Body of pancreas (tissue), 4 donors: ENCODE measurements around the gene TMEM185A. TPM values are rescaled to one million over a fixed set of nuclear protein-coding genes. Genes with fewer than 3 reads are reported as not detected.
"Not testable (repeated sequence)": the region's sequence is repeated elsewhere in the genome, so short reads cannot be mapped to it uniquely, and the experiment has no call there.

Source experiments
- ATAC-seq: fragments of 150-250 bp; one replicate; pipeline ENCODE4 v1.9.1; 2016
- DNase-seq, 4 donors: peaks; one replicate each; pipeline ENCODE4 v3.0.0-alpha.2; 2019
- H3K27ac ChIP-seq, 4 donors: fragments of 200-600 bp; sonication (generic); 1 replicate in 3 of 4; 2 replicates in 1 of 4; pipeline versions ENCODE4 v1.5.1 to v1.6.1; 2016 to 2019; ENCODE audit warnings: mild to moderate bottlenecking in 1 of 4, mixed read lengths in 1 of 4, moderate library complexity in 1 of 4
- H3K27me3 ChIP-seq, 2 donors: fragments of 200-600 bp; sonication (generic); one replicate each; pipeline ENCODE4 v1.6.0; 2016; ENCODE audit warnings: mild to moderate bottlenecking in 1 of 2
- H3K36me3 ChIP-seq, 2 donors: fragments of 200-600 bp; sonication (generic); replicated peaks in 1 of 2; 2 replicates each; pipeline ENCODE4 v1.5.1; 2016; ENCODE audit warnings: low read depth in 2 of 2; ENCODE audit not compliant: insufficient read depth in 1 of 2
- H3K4me1 ChIP-seq: fragments of 200-600 bp; sonication (generic); one replicate; pipeline ENCODE4 v1.6.0; 2016
- H3K4me3 ChIP-seq, 2 donors: fragments of 200-600 bp; sonication (generic); 1 replicate in 1 of 2; 2 replicates in 1 of 2; pipeline ENCODE4 v1.5.1; 2016 to 2019
- H3K9me3 ChIP-seq, 3 donors: fragments of 200-600 bp; sonication (generic); 1 replicate in 2 of 3; 2 replicates in 1 of 3; pipeline ENCODE4 v1.5.1; 2016
- POLR2A ChIP-seq, 3 donors: fragments of 450-650 bp; IDR thresholded peaks; one replicate each; pipeline ENCODE4 v1.6.1; 2016; ENCODE audit warnings: antibody characterized with exemption in 3 of 3, mild to moderate bottlenecking in 2 of 3
- WGBS, 2 donors: methylation state at CpG; one replicate each; pipeline ENCODE4 v1.1.5; 2017; 5-methylcytosine and 5-hydroxymethylcytosine counted together
- intact Hi-C: fragments of 100-400 bp; cut with DNase I; formaldehyde crosslinking; loops from one replicate; pipeline ENCODE4 v1.15.1; 2023
- total RNA-seq, 2 donors: library from RNA; depleted of rRNA; stranded (reverse); fragments of >200 nt; gene quantifications; one replicate each; pipeline ENCODE4 v1.1.0, GENCODE V29; 2016
- TF ChIP-seq, protein P1 (sequence below), 7 experiments: fragments of 450-650 bp in 4 of 7; fragments of 200-600 bp in 3 of 7; sonication (generic) in 3 of 7; IDR thresholded peaks; one replicate each; pipeline ENCODE4 v1.5.1; 2016 to 2019; ENCODE audit warnings: antibody characterized with exemption in 7 of 7

The TMEM185A gene
- total RNA-seq, 2 donors from 2014 or later, result 7.3 to 8.0 TPM

DNA sequence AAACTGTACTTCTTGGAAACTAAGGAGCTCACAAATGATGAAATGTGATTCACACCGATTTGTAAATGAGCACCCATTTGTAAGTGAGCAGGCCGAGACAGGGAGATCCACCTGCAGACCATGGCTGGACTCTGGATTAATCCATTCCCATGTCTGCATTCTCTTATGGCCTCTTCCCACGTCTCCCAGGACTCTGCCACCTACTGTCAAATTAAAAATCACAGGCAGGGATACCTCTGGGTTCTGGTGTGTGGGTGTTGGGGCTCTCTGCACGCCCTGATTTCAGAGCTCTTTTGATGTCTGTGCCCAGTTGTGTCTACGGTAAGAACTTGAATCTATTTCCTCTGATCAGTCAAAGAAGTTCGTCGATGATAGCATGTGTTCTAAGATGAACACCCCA, 40.6 kb downstream of the TMEM185A start:
- H3K4me1 ChIP-seq, H3K9me3 ChIP-seq, H3K4me3 ChIP-seq, H3K27ac ChIP-seq, H3K36me3 ChIP-seq, DNase-seq, ATAC-seq, H3K27me3 ChIP-seq, intact Hi-C loops: not testable (repeated sequence)
- WGBS, 2 donors, result no CpG with 5 or more reads among the region's 7 CpGs

DNA sequence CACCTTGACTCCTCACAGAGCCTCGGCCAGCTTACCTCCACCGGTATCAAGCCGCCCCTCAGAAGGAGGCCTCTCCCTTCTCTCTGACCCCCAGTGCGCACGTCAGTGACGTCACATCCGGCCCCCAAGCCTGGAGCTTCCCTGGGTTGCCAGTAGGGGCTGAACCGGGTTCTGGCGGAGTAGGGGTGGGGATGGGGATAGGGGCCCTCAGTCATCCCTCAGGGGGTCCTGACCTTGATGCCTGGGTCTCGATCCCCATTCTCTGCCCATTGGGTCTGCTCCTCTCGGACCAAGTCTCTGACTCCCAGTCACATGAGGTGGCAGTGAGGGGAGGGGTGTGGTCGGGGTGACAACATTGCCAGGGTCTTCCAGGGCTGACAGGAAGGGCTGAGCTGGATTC, 44.2 kb downstream of the TMEM185A start, which contains the start of gene MAGEA9B:
Gene MAGEA9B, minus strand, starts transcription at position 101 of the 400 bp plus-strand sequence. CDS start 4,280 bp downstream, outside the sequence.
- WGBS, 2 donors, result no CpG with 5 or more reads among the region's 12 CpGs
- H3K27me3 ChIP-seq, H3K4me1 ChIP-seq, ATAC-seq, H3K4me3 ChIP-seq, intact Hi-C loops, H3K36me3 ChIP-seq, H3K27ac ChIP-seq, DNase-seq, H3K9me3 ChIP-seq: not testable (repeated sequence)

DNA sequence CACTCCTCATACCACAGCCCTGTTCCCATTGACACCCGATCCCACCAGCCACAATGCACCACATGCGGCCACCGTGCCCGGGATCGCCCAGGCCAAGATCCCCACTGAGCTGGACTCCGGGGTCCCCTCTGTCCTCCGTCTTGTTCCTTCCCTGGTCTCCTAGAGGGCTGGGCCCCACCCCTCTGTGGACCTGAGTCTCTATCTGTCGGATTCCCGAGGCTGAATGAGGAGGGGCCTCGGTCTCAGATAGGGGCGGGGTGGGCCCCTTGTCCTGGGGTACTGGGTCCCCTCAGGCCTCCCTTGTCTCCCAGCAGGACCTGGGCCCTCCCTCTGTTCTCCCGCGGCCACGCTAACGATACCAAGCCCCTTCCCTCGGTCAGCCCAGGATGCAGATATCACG, 46.0 kb downstream of the TMEM185A start:
- H3K27me3 ChIP-seq, H3K27ac ChIP-seq, H3K36me3 ChIP-seq, H3K4me1 ChIP-seq, DNase-seq, H3K4me3 ChIP-seq, intact Hi-C loops, ATAC-seq, H3K9me3 ChIP-seq: not testable (repeated sequence)
- no CpG with 5 or more reads among the region's 17 CpGs for WGBS, 2 donors

DNA sequence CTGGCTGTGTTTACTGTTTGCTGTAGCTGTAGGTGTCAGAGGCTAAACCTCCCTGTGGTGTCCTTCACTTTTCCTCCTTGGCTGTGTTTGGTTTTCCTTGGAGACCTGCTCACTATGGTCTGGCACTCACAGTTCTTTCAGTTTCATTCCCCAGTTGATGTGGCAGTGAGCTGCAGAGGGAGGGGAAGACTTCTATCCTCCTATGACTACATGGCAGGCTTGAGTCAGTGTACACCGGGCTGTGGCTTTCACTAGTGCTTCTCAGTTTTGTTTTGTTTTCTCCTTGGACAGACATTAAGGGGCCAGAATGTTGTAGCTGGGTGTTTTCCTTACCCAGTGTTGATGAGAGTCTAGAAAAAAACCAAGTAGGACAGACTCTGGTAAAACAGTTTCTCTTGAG, 58.1 kb downstream of the TMEM185A start:
- no CpG with 5 or more reads among the region's 1 CpG for WGBS, 2 donors
- H3K27me3 ChIP-seq, H3K36me3 ChIP-seq, H3K27ac ChIP-seq, intact Hi-C loops, DNase-seq, H3K4me3 ChIP-seq, H3K4me1 ChIP-seq, H3K9me3 ChIP-seq, ATAC-seq: not testable (repeated sequence)

DNA sequence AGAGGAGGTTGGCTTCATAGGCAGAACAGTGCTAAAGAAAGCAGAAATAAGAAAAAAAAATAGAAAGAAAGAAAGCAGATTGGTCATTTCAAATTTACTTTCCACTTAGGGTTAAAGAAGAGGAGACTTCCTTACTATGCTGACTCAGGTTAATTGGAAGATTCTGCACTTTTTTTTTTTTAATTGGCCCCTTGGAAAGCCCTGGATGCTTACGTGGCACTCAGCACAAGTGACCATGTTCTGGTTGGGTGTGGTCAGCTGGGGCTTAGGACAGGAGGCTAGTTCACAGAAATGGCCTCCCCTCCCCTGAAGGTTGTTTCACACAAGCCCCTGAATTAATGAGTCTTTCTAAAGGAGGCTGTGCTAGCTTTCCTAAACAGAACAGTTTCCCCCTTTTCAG, 58.8 kb downstream of the TMEM185A start:
- Histone ChIP-seq H3K9me3 (no peaks in the 10 kb centered on the region), H3K4me1 (no peaks in the 10 kb centered on the region), H3K36me3 (no peaks in the 10 kb centered on the region), H3K27ac (no peak overlapping the region), H3K27me3 (no peaks in the 10 kb centered on the region), H3K4me3 (no peak overlapping the region)
- ATAC-seq, result no peak
- intact Hi-C loops, result no loop called here
- no peak for TF ChIP-seq POLR2A (IDR thresholded peaks at IDR 0.05)
- TF ChIP-seq, protein P1, sequence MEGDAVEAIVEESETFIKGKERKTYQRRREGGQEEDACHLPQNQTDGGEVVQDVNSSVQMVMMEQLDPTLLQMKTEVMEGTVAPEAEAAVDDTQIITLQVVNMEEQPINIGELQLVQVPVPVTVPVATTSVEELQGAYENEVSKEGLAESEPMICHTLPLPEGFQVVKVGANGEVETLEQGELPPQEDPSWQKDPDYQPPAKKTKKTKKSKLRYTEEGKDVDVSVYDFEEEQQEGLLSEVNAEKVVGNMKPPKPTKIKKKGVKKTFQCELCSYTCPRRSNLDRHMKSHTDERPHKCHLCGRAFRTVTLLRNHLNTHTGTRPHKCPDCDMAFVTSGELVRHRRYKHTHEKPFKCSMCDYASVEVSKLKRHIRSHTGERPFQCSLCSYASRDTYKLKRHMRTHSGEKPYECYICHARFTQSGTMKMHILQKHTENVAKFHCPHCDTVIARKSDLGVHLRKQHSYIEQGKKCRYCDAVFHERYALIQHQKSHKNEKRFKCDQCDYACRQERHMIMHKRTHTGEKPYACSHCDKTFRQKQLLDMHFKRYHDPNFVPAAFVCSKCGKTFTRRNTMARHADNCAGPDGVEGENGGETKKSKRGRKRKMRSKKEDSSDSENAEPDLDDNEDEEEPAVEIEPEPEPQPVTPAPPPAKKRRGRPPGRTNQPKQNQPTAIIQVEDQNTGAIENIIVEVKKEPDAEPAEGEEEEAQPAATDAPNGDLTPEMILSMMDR (IDR thresholded peaks at IDR 0.05), result no peak
- no peak for DNase-seq
- WGBS, 2 donors, result 83% methylated on average over 1 of the region's 1 CpG

DNA sequence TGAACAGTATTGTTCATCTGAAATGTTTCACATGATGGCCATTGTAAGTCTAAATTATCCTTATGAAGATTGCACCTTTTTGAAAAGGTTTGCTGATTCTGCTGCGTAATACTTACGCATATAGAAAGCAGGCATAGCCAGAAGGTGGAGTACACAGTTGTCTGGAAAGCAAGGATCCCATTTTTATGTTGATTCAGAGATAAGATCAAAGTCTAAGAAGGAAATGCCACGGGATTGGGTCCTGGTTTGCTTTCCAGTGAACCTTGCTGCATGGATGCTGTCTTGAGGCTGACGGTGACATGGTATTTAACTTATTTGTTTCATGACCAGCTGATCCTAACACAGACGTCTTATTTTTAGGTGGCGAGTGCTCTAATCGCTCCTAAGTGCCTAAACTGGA, 59.8 kb downstream of the TMEM185A start:
- TF ChIP-seq POLR2A (IDR thresholded peaks at IDR 0.05), result no peak
- TF ChIP-seq, protein P1 (IDR thresholded peaks at IDR 0.05), result no peak
- Histone ChIP-seq H3K27me3 (no peaks in the 10 kb centered on the region), H3K36me3 (no peaks in the 10 kb centered on the region), H3K4me3 (no peak overlapping the region), H3K9me3 (no peaks in the 10 kb centered on the region), H3K27ac (no peak overlapping the region), H3K4me1 (no peaks in the 10 kb centered on the region)
- ATAC-seq (no peak), DNase-seq (no peak)
- 75 to 80% methylated on average over 7 of the region's 7 CpGs for WGBS, 2 donors
- intact Hi-C loops, result no loop called here

DNA sequence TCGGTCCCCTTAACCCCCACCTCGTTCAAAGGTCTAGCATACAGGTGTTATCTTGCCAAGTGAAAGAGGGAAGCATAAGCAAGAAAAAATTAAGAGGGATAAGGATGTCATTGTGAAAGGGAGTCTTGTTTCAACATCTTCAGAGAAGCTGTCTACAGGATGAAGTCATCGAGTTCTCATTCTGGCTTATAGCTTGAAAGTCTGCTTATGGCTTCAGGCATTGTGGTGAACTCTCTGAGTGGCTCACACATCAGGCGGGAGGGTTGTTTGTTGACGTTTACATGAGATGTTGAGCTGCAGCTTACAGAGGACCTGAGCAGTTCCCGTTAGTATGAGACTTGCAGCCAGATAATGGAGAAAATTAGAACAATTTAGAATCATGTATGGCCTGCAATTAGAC, 60.9 kb downstream of the TMEM185A start:
- H3K36me3 ChIP-seq, result no peaks in the 10 kb centered on the region
- no peaks in the 10 kb centered on the region for H3K4me1 ChIP-seq
- no peak overlapping the region for H3K27ac ChIP-seq
- 60 to 67% methylated on average over 6 of the region's 6 CpGs for WGBS, 2 donors
- H3K9me3 ChIP-seq, result no peaks in the 10 kb centered on the region
- no peaks in the 10 kb centered on the region for H3K27me3 ChIP-seq
- no peak overlapping the region for H3K4me3 ChIP-seq
- TF ChIP-seq POLR2A (IDR thresholded peaks at IDR 0.05), result no peak
- TF ChIP-seq, protein P1 (IDR thresholded peaks at IDR 0.05), result no peak
- no peak for ATAC-seq
- DNase-seq, result no peak
- intact Hi-C loops, result no loop called here
